WERI-Rb-1 (cell line): ENCODE data around the gene DDX54.

Experiments
- DNase-seq: peaks from one replicate; pipeline ENCODE4 v3.0.0-alpha.2; 2020
- H3K27ac ChIP-seq: fragments of 250-450 bp; sonication (Bioruptor Pico); 2 replicates; pipeline ENCODE4 v1.5.1; 2020; ENCODE audit warnings: mild to moderate bottlenecking, moderate library complexity
- H3K27me3 ChIP-seq: fragments of 250-450 bp; sonication (Bioruptor Pico); 2 replicates; pipeline ENCODE4 v1.5.1; 2021; ENCODE audit warnings: mild to moderate bottlenecking, low read depth, moderate library complexity; ENCODE audit not compliant: insufficient read depth, severe bottlenecking
- H3K36me3 ChIP-seq: fragments of 250-450 bp; sonication (Bioruptor Pico); 2 replicates; pipeline ENCODE4 v1.5.1; 2020; ENCODE audit warnings: mild to moderate bottlenecking, moderate library complexity
- H3K4me3 ChIP-seq: 2 replicates; pipeline ENCODE4 v1.5.1; 2011; ENCODE audit warnings: low read depth, mild to moderate bottlenecking, control low read depth, low read length
- H3K9me3 ChIP-seq: fragments of 250-450 bp; sonication (Bioruptor Pico); 2 replicates; pipeline ENCODE4 v1.5.1; 2021; ENCODE audit warnings: mild to moderate bottlenecking, moderate library complexity; ENCODE audit not compliant: severe bottlenecking
- TF ChIP-seq, protein P1 (sequence below): IDR thresholded peaks from 2 replicates; pipeline ENCODE4 v1.5.1; 2011; ENCODE audit warnings: low read depth, mild to moderate bottlenecking, control low read depth, inconsistent platforms, low read length

DDX54 gene

DNA sequence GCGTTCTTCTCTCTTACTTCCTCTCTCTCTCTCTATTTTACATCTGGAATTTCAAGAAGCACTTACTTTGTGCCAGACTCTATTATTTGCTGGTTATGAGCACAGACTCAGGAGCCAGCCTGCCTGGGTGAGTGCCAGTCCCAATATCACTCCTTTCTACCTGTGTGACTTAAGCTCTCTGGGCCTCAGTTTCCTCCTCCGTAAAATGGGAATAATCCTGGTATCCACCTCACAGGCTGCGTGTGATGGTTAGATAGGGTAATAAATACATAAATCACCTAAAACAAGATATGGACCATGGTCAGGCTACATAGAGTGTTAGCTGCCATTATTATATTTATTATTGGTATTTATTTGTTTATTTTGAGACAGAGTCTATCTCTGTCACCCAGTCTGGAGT lies 74.0 kb downstream of the DDX54 start:
- no peaks in the 10 kb centered on the region for H3K36me3 ChIP-seq
- H3K9me3 ChIP-seq, result no peaks in the 10 kb centered on the region
- H3K27ac ChIP-seq, result no peak overlapping the region
- H3K27me3 ChIP-seq, result no peaks in the 10 kb centered on the region
- H3K4me3 ChIP-seq, result no peak overlapping the region
- no peak for DNase-seq
- TF ChIP-seq, protein P1, sequence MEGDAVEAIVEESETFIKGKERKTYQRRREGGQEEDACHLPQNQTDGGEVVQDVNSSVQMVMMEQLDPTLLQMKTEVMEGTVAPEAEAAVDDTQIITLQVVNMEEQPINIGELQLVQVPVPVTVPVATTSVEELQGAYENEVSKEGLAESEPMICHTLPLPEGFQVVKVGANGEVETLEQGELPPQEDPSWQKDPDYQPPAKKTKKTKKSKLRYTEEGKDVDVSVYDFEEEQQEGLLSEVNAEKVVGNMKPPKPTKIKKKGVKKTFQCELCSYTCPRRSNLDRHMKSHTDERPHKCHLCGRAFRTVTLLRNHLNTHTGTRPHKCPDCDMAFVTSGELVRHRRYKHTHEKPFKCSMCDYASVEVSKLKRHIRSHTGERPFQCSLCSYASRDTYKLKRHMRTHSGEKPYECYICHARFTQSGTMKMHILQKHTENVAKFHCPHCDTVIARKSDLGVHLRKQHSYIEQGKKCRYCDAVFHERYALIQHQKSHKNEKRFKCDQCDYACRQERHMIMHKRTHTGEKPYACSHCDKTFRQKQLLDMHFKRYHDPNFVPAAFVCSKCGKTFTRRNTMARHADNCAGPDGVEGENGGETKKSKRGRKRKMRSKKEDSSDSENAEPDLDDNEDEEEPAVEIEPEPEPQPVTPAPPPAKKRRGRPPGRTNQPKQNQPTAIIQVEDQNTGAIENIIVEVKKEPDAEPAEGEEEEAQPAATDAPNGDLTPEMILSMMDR, result no peak

- Histone ChIP-seq H3K27ac (no peak overlapping the region), H3K27me3 (no peaks in the 10 kb centered on the region), H3K36me3 (no peaks in the 10 kb centered on the region), H3K9me3 (no peaks in the 10 kb centered on the region), H3K4me3 (no peak overlapping the region)
- DNase-seq, result no peak
- TF ChIP-seq, protein P1, result no peak
Measured at GRCh38 chr12:113109872-113110599, 75.2 kb downstream of the DDX54 start.

DNA sequence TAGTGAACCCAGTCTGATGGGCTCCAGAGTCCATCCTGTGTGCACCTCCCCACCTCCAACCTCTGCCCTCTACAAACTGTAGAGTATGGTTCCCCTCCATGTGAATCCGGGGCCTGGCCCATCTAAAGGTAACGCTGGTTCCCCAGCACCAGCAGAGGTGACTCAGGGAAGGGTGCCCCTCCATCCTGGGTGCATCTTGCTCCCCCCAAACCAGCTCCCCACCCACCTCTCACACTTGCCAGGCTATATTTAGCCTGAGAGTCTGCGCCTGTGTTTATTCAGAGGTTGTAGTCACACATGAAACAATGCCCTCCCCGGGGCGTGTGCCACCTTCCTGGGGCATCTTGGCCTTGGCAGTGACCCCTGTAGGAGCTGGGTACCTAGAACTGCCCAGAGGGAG lies 75.9 kb downstream of the DDX54 start:
- no peak for DNase-seq
- no peak overlapping the region for H3K27ac ChIP-seq
- TF ChIP-seq, protein P1, result no peak
- H3K9me3 ChIP-seq, result no peaks in the 10 kb centered on the region
- no peak overlapping the region for H3K4me3 ChIP-seq
- no peaks in the 10 kb centered on the region for H3K36me3 ChIP-seq
- no peaks in the 10 kb centered on the region for H3K27me3 ChIP-seq

- Histone ChIP-seq H3K4me3 (no peak overlapping the region), H3K27me3 (no peaks in the 10 kb centered on the region), H3K9me3 (no peaks in the 10 kb centered on the region), H3K27ac (no peak overlapping the region), H3K36me3 (no peaks in the 10 kb centered on the region)
- TF ChIP-seq, protein P1, result no peak
- DNase-seq, result no peak
Measured at GRCh38 chr12:113108308-113108707, 77.0 kb downstream of the DDX54 start.
